ENCODE results near the gene JHY. TPM values are rescaled to one million over a fixed set of nuclear protein-coding genes. Genes with fewer than 3 reads are reported as not detected.
A peak's percentile ranks its signal among the peaks of the same experiment; 100 is the strongest.

The JHY gene
- total and polyA plus RNA-seq, 4 donors, result 0.13 to 0.25 (median 0.14) TPM

GRCh38 chr11:122882857-122883645 lies 492 bp downstream of the JHY start:
- peak overlapping the region in 1 of 2 donors; percentile 47 for H3K9ac ChIP-seq (ENCODE audit: low read depth in 1 of 2, low read length in 2 of 2)
- no peak for DNase-seq (ENCODE audit: low spot score)
- H3K4me1 ChIP-seq (ENCODE audit: control insufficient read depth in 4 of 4, insufficient read depth in 4 of 4, low read length in 3 of 4), result peaks cover 3 to 6% (median 5%) of the 10 kb centered on the region in 4 donors
- WGBS, result 4% methylated on average over 63 of the region's 63 CpGs
- H3K27ac ChIP-seq (ENCODE audit: low read depth in 1 of 2, low read length in 2 of 2), result peak overlapping the region in 1 of 2 donors; percentile 53
- H3K27me3 ChIP-seq (ENCODE audit: control insufficient read depth in 4 of 4, insufficient read depth in 4 of 4, low read length in 3 of 4), result peaks cover 0 to 3% (median 3%) of the 10 kb centered on the region in 4 donors
- H3K36me3 ChIP-seq (ENCODE audit: control insufficient read depth in 4 of 4, insufficient read depth in 3 of 4, low read depth in 1 of 4, low read length in 3 of 4), result no peaks in the 10 kb centered on the region
- peak overlapping the region; percentile 30 to 69 (median 41) for H3K4me3 ChIP-seq (ENCODE audit: low read depth in 1 of 3, low read length in 3 of 3)
- no peak for TF ChIP-seq REST (IDR thresholded peaks at IDR 0.05)
- no peak for TF ChIP-seq NR2F2 (IDR thresholded peaks at IDR 0.05)
- no peak for TF ChIP-seq RAD21 (IDR thresholded peaks at IDR 0.05)
- TF ChIP-seq GABPA (IDR thresholded peaks at IDR 0.05 in 1 of 2, conservative IDR thresholded peaks at IDR 0.05 in 1 of 2), result no peak
- no peaks in the 10 kb centered on the region for H3K9me3 ChIP-seq (ENCODE audit: control insufficient read depth in 4 of 4, low read length in 3 of 4)

GRCh38 chr11:122883646-122883979 lies 1.1 kb downstream of the JHY start:
- H3K27me3 ChIP-seq (ENCODE audit: control insufficient read depth in 4 of 4, insufficient read depth in 4 of 4, low read length in 3 of 4), result peaks cover 0 to 3% (median 3%) of the 10 kb centered on the region in 4 donors
- H3K36me3 ChIP-seq (ENCODE audit: control insufficient read depth in 4 of 4, insufficient read depth in 3 of 4, low read depth in 1 of 4, low read length in 3 of 4), result no peaks in the 10 kb centered on the region
- 51% methylated on average over 3 of the region's 3 CpGs for WGBS
- peak overlapping the region in 1 of 2 donors; percentile 47 for H3K9ac ChIP-seq (ENCODE audit: low read depth in 1 of 2, low read length in 2 of 2)
- H3K4me3 ChIP-seq (ENCODE audit: low read depth in 1 of 3, low read length in 3 of 3), result peak overlapping the region in 2 of 3 donors; percentile 41 to 69
- no peak overlapping the region for H3K27ac ChIP-seq (ENCODE audit: low read depth in 1 of 2, low read length in 2 of 2)
- H3K9me3 ChIP-seq (ENCODE audit: control insufficient read depth in 4 of 4, low read length in 3 of 4), result no peaks in the 10 kb centered on the region
- H3K4me1 ChIP-seq (ENCODE audit: control insufficient read depth in 4 of 4, insufficient read depth in 4 of 4, low read length in 3 of 4), result peaks cover 3 to 6% (median 5%) of the 10 kb centered on the region in 4 donors
- no peak for DNase-seq (ENCODE audit: low spot score)
- TF ChIP-seq ZBTB33 (IDR thresholded peaks at IDR 0.05) (no peak), GABPA (IDR thresholded peaks at IDR 0.05 in 1 of 2, conservative IDR thresholded peaks at IDR 0.05 in 1 of 2) (no peak), FOXA2 (IDR thresholded peaks at IDR 0.05) (no peak), RAD21 (IDR thresholded peaks at IDR 0.05) (no peak), JUND (IDR thresholded peaks at IDR 0.05) (no peak), CTCF (IDR thresholded peaks at IDR 0.05; ENCODE audit: low read depth, low read length, missing input control) (no peak), HNF4G (IDR thresholded peaks at IDR 0.05) (no peak), HNF4A (conservative IDR thresholded peaks at IDR 0.05) (no peak), MAX (IDR thresholded peaks at IDR 0.05) (no peak), NR2F2 (IDR thresholded peaks at IDR 0.05) (no peak), RXRA (IDR thresholded peaks at IDR 0.05) (no peak), FOXA1 (IDR thresholded peaks at IDR 0.05) (no peak)
